NCI-H69 (cell line): ENCODE measurements around the gene GPR89B.
A peak's percentile ranks its signal among the peaks of the same experiment; 100 is the strongest.
"Not testable (repeated sequence)": the region's sequence is repeated elsewhere in the genome, so short reads cannot be mapped to it uniquely, and the experiment has no call there.

Experiments used
- DNase-seq: peaks from one replicate; lab custom pipeline; 2025; lab: John Stamatoyannopoulos, UW

GPR89B gene

GRCh38 chr1:147928236-147929132 is at the start of gene GPR89B:
TSS of gene GPR89B (plus strand) at chr1:147928420. CDS start at chr1:147928537, 117 bp downstream.
- peak; percentile 96 for DNase-seq

- no peak for DNase-seq
Measured at GRCh38 chr1:147879911-147880310, 48.3 kb upstream of the GPR89B start.

GRCh38 chr1:147882535-147882934 is 45.7 kb upstream of the GPR89B start:
- DNase-seq = no peak

- peak; percentile 77 for DNase-seq
Measured at GRCh38 chr1:147890177-147890790, 37.9 kb upstream of the GPR89B start.

- peak; percentile 4 for DNase-seq
Measured at GRCh38 chr1:147891088-147891487, 37.1 kb upstream of the GPR89B start.

GRCh38 chr1:147892216-147892615 is 36.0 kb upstream of the GPR89B start:
- peak; percentile 10 for DNase-seq

- peak; percentile 57 for DNase-seq
Measured at GRCh38 chr1:147892731-147893214, 35.4 kb upstream of the GPR89B start.

- no peak for DNase-seq
Measured at GRCh38 chr1:147895123-147895522, 33.1 kb upstream of the GPR89B start.

- DNase-seq = peak; percentile 68
Measured at GRCh38 chr1:147897029-147897752, 31.0 kb upstream of the GPR89B start.

- DNase-seq = no peak
Measured at GRCh38 chr1:147897789-147898188, 30.4 kb upstream of the GPR89B start.

- no peak for DNase-seq
Measured at GRCh38 chr1:147902253-147902845, 25.9 kb upstream of the GPR89B start, which contains the start of gene GJA8. TSS of gene GJA8 (plus strand) at chr1:147902795. CDS start at chr1:147907956, 5,161 bp downstream.

- DNase-seq = no peak
Measured at GRCh38 chr1:147904726-147905125, 23.5 kb upstream of the GPR89B start.

GRCh38 chr1:147907786-147908509 is 20.3 kb upstream of the GPR89B start:
- no peak for DNase-seq

- DNase-seq = peak; percentile 21
Measured at GRCh38 chr1:147912553-147912952, 15.7 kb upstream of the GPR89B start.

GRCh38 chr1:147913362-147913942 is 14.8 kb upstream of the GPR89B start:
- no peak for DNase-seq

GRCh38 chr1:147919896-147920295 is 8.3 kb upstream of the GPR89B start:
- no peak for DNase-seq

- DNase-seq = no peak
Measured at GRCh38 chr1:147924813-147925212, 3.4 kb upstream of the GPR89B start.

GRCh38 chr1:147927215-147927614 is 1.0 kb upstream of the GPR89B start:
- DNase-seq = not testable (repeated sequence)

GRCh38 chr1:147927689-147928088 is 531 bp upstream of the GPR89B start:
- not testable (repeated sequence) for DNase-seq

GRCh38 chr1:147931137-147931536 is 2.9 kb downstream of the GPR89B start:
- DNase-seq = not testable (repeated sequence)

GRCh38 chr1:147935296-147935695 is 7.1 kb downstream of the GPR89B start:
- DNase-seq = not testable (repeated sequence)
